ENCODE results near the gene KLHL29. TPM values are rescaled to one million over a fixed set of nuclear protein-coding genes. Genes with fewer than 3 reads are reported as not detected.
A peak's percentile ranks its signal among the peaks of the same experiment; 100 is the strongest.

The KLHL29 gene
- total RNA-seq, 1 donor: 14.7 TPM

GRCh38 chr2:23616630-23617029 lies 231.7 kb downstream of the KLHL29 start:
- H3K4me3 ChIP-seq (ENCODE audit: low read depth, low read length): no peak overlapping the region
- no peak for DNase-seq (ENCODE audit: low read depth)
- TF ChIP-seq CTCF (IDR thresholded peaks at IDR 0.05; ENCODE audit: insufficient read depth, low read depth, low read length): no peak

GRCh38 chr2:23617167-23617810 lies 232.3 kb downstream of the KLHL29 start:
- DNase-seq (ENCODE audit: low read depth): peak; percentile 81
- H3K4me3 ChIP-seq (ENCODE audit: low read depth, low read length): no peak overlapping the region
- peak; percentile 50 for TF ChIP-seq CTCF (IDR thresholded peaks at IDR 0.05; ENCODE audit: insufficient read depth, low read depth, low read length)

GRCh38 chr2:23617811-23618215 lies 232.8 kb downstream of the KLHL29 start:
- DNase-seq (ENCODE audit: low read depth): no peak
- no peak overlapping the region for H3K4me3 ChIP-seq (ENCODE audit: low read depth, low read length)
- TF ChIP-seq CTCF (IDR thresholded peaks at IDR 0.05; ENCODE audit: insufficient read depth, low read depth, low read length): no peak

GRCh38 chr2:23618265-23618664 lies 233.3 kb downstream of the KLHL29 start:
- TF ChIP-seq CTCF (IDR thresholded peaks at IDR 0.05; ENCODE audit: insufficient read depth, low read depth, low read length): no peak
- H3K4me3 ChIP-seq (ENCODE audit: low read depth, low read length): no peak overlapping the region
- DNase-seq (ENCODE audit: low read depth): no peak

GRCh38 chr2:23618794-23619530 lies 234.0 kb downstream of the KLHL29 start:
- TF ChIP-seq CTCF (IDR thresholded peaks at IDR 0.05; ENCODE audit: insufficient read depth, low read depth, low read length): no peak
- no peak overlapping the region for H3K4me3 ChIP-seq (ENCODE audit: low read depth, low read length)
- no peak for DNase-seq (ENCODE audit: low read depth)

- no peak overlapping the region for H3K4me3 ChIP-seq (ENCODE audit: low read depth, low read length)
- no peak for TF ChIP-seq CTCF (IDR thresholded peaks at IDR 0.05; ENCODE audit: insufficient read depth, low read depth, low read length)
- no peak for DNase-seq (ENCODE audit: low read depth)
Measured at GRCh38 chr2:23619941-23620340, 235.0 kb downstream of the KLHL29 start.

All from fibroblast of villous mesenchyme (primary cell).